Measurements from ENCODE around the gene ZNF236. TPM values are rescaled to one million over a fixed set of nuclear protein-coding genes. Genes with fewer than 3 reads are reported as not detected.

Gene ZNF236
- total and polyA plus RNA-seq, 2 donors (not counting 1 experiment from before 2014, with no cell fraction given) = 8.9 to 39.5 TPM

- H3K4me1 Mint-ChIP-seq = peaks cover 67% of the 10 kb centered on the region
- H3K9me3 ChIP-seq (ENCODE audit: control extremely low read depth in 1 of 3, control insufficient read depth in 2 of 3, insufficient read depth in 1 of 3, low read length in 2 of 3) = peaks cover 0 to 6% (median 0%) of the 10 kb centered on the region in 3 donors
- DNase-seq = no peak
- H3K9ac ChIP-seq (ENCODE audit: low read length) = no peak overlapping the region
- H3K27ac ChIP-seq (ENCODE audit: low read length in 2 of 2) = peak overlapping the region in 1 of 2 donors; percentile 94
- ChIA-PET POLR2A (interaction anchor here (1.1 to 2.6 kb wide), 3 partner anchors 12 to 19 kb away, joined by 5 to 13 read pairs (median 6); no protein-coding TSS in a partner anchor), CTCF (interaction anchor here (1.1 to 13.3 kb wide), 3 partner anchors 13 to 175 kb away, joined by 3 to 287 read pairs (median 19); no protein-coding TSS in a partner anchor)
- intact Hi-C loops (cut with micrococcal nuclease) = no loop called here
- no peaks in the 10 kb centered on the region for H3K27me3 Mint-ChIP-seq
- no peak overlapping the region for H2AFZ ChIP-seq (ENCODE audit: insufficient read depth, low read depth, low read length, poor library complexity, severe bottlenecking)
- H3K36me3 ChIP-seq (replicated peaks in 1 of 2; ENCODE audit: control extremely low read depth in 1 of 2, control insufficient read depth in 1 of 2, extremely low read depth in 1 of 2, insufficient read depth in 2 of 2, low read length in 1 of 2) = peaks cover 0 to 4% of the 10 kb centered on the region in 2 experiments
- 91% methylated on average over 9 of the region's 11 CpGs for WGBS (ENCODE audit: insufficient coverage)
- peaks cover 58% of the 10 kb centered on the region in 2 donors for H3K4me1 ChIP-seq (ENCODE audit: control insufficient read depth in 2 of 2, insufficient read depth in 2 of 2, low read length in 2 of 2)
- H3K27ac Mint-ChIP-seq = peak overlapping the region; percentile 88
- H3K9me3 Mint-ChIP-seq (ENCODE audit: insufficient read depth) = no peaks in the 10 kb centered on the region
- TF ChIP-seq EZH2 (IDR thresholded peaks at IDR 0.05; ENCODE audit: borderline replicate concordance, insufficient read depth, low read depth, low read length, poor library complexity, severe bottlenecking) = no peak
- TF ChIP-seq, protein P1, sequence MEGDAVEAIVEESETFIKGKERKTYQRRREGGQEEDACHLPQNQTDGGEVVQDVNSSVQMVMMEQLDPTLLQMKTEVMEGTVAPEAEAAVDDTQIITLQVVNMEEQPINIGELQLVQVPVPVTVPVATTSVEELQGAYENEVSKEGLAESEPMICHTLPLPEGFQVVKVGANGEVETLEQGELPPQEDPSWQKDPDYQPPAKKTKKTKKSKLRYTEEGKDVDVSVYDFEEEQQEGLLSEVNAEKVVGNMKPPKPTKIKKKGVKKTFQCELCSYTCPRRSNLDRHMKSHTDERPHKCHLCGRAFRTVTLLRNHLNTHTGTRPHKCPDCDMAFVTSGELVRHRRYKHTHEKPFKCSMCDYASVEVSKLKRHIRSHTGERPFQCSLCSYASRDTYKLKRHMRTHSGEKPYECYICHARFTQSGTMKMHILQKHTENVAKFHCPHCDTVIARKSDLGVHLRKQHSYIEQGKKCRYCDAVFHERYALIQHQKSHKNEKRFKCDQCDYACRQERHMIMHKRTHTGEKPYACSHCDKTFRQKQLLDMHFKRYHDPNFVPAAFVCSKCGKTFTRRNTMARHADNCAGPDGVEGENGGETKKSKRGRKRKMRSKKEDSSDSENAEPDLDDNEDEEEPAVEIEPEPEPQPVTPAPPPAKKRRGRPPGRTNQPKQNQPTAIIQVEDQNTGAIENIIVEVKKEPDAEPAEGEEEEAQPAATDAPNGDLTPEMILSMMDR (IDR thresholded peaks at IDR 0.05) = no peak
- H3K27me3 ChIP-seq (replicated peaks in 1 of 4; ENCODE audit: control extremely low read depth in 1 of 4, control insufficient read depth in 3 of 4, insufficient read depth in 4 of 4, low read length in 3 of 4) = no peaks in the 10 kb centered on the region
- ATAC-seq (ENCODE audit: low read depth) = no peak
- no peak overlapping the region for H3K4me2 ChIP-seq (replicated peaks; ENCODE audit: low read depth, low read length, poor library complexity, severe bottlenecking)
- peak overlapping the region; percentile 56 for H3K4me3 Mint-ChIP-seq
- no peak overlapping the region for H3K4me3 ChIP-seq (ENCODE audit: control extremely low read depth in 1 of 5, extremely low read depth in 1 of 5, insufficient read depth in 1 of 5, low read depth in 2 of 5, low read length in 4 of 5)
- H3K79me2 ChIP-seq (ENCODE audit: control insufficient read depth, insufficient read depth, low read length) = no peaks in the 10 kb centered on the region
- H4K20me1 ChIP-seq (ENCODE audit: control insufficient read depth, insufficient read depth, low read length, poor library complexity, severe bottlenecking) = no peaks in the 10 kb centered on the region
Measured at GRCh38 chr18:76977684-76978232, 155.4 kb downstream of the ZNF236 start.

DNA sequence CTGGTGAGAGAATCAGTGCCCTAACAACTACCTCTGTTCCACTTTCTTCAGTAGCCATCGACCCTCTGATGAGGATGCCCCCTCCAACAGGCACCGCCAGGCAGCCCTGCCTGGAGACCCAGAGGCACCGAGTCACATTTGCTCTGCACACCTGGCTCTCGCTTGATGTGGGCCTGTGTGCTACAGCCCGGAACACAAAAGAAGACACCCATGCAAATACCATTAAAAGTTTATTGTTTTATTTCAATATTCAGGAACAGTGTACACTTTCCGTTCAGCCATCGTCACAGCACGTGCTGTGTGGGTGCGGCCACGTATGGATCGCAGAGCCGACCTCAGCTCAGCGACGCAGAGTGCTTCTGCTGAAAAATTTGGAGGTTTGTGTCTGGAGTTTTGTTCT, 156.3 kb downstream of the ZNF236 start:
- no peak overlapping the region for H3K9ac ChIP-seq (ENCODE audit: low read length)
- H4K20me1 ChIP-seq (ENCODE audit: control insufficient read depth, insufficient read depth, low read length, poor library complexity, severe bottlenecking) = no peaks in the 10 kb centered on the region
- H3K4me1 ChIP-seq (ENCODE audit: control insufficient read depth in 2 of 2, insufficient read depth in 2 of 2, low read length in 2 of 2) = peaks cover 64 to 67% of the 10 kb centered on the region in 2 donors
- intact Hi-C loops (cut with micrococcal nuclease) = no loop called here
- TF ChIP-seq, protein P1 (IDR thresholded peaks at IDR 0.05) = no peak
- TF ChIP-seq EZH2 (IDR thresholded peaks at IDR 0.05; ENCODE audit: borderline replicate concordance, insufficient read depth, low read depth, low read length, poor library complexity, severe bottlenecking) = no peak
- H3K4me3 Mint-ChIP-seq = peak overlapping the region; percentile 73
- peaks cover 0 to 3% of the 10 kb centered on the region in 2 experiments for H3K36me3 ChIP-seq (replicated peaks in 1 of 2; ENCODE audit: control extremely low read depth in 1 of 2, control insufficient read depth in 1 of 2, extremely low read depth in 1 of 2, insufficient read depth in 2 of 2, low read length in 1 of 2)
- peak overlapping the region in 1 of 5 experiments; percentile 19 for H3K4me3 ChIP-seq (ENCODE audit: control extremely low read depth in 1 of 5, extremely low read depth in 1 of 5, insufficient read depth in 1 of 5, low read depth in 2 of 5, low read length in 4 of 5)
- H3K27me3 Mint-ChIP-seq = no peaks in the 10 kb centered on the region
- H3K79me2 ChIP-seq (ENCODE audit: control insufficient read depth, insufficient read depth, low read length) = no peaks in the 10 kb centered on the region
- 56% methylated on average over 6 of the region's 14 CpGs for WGBS (ENCODE audit: insufficient coverage)
- H2AFZ ChIP-seq (ENCODE audit: insufficient read depth, low read depth, low read length, poor library complexity, severe bottlenecking) = no peak overlapping the region
- H3K27ac ChIP-seq (ENCODE audit: low read length in 2 of 2) = peak overlapping the region in 1 of 2 donors; percentile 94
- DNase-seq (peak; percentile 65), ATAC-seq (ENCODE audit: low read depth) (no peak)
- ChIA-PET CTCF (interaction anchor here (0.9 to 13.3 kb wide), 3 partner anchors 14 to 58 kb away, joined by 3 to 287 read pairs (median 19); no protein-coding TSS in a partner anchor), POLR2A (interaction anchor here (1.3 to 2.6 kb wide), 2 partner anchors 13 to 15 kb away, joined by 6 to 13 read pairs; no protein-coding TSS in a partner anchor)
- peak overlapping the region; percentile 69 for H3K4me2 ChIP-seq (replicated peaks; ENCODE audit: low read depth, low read length, poor library complexity, severe bottlenecking)
- H3K27me3 ChIP-seq (replicated peaks in 1 of 4; ENCODE audit: control extremely low read depth in 1 of 4, control insufficient read depth in 3 of 4, insufficient read depth in 4 of 4, low read length in 3 of 4) = no peaks in the 10 kb centered on the region
- H3K4me1 Mint-ChIP-seq = peaks cover 75% of the 10 kb centered on the region
- no peaks in the 10 kb centered on the region for H3K9me3 Mint-ChIP-seq (ENCODE audit: insufficient read depth)
- H3K9me3 ChIP-seq (ENCODE audit: control extremely low read depth in 1 of 3, control insufficient read depth in 2 of 3, insufficient read depth in 1 of 3, low read length in 2 of 3) = peaks cover 0 to 6% (median 0%) of the 10 kb centered on the region in 3 donors
- H3K27ac Mint-ChIP-seq = peak overlapping the region; percentile 92
